HG03103 (cell line): ENCODE data around the gene SLC13A5.
"Not testable (repeated sequence)": the region's sequence is repeated elsewhere in the genome, so short reads cannot be mapped to it uniquely, and the experiment has no call there.

Experiments
- ATAC-seq: cut with Tn5 transposase; IDR thresholded peaks from one replicate; pipeline ENCODE4 v1.9.1; 2021; ENCODE audit warnings: low read depth; ENCODE audit not compliant: unreplicated experiment

Gene SLC13A5

DNA sequence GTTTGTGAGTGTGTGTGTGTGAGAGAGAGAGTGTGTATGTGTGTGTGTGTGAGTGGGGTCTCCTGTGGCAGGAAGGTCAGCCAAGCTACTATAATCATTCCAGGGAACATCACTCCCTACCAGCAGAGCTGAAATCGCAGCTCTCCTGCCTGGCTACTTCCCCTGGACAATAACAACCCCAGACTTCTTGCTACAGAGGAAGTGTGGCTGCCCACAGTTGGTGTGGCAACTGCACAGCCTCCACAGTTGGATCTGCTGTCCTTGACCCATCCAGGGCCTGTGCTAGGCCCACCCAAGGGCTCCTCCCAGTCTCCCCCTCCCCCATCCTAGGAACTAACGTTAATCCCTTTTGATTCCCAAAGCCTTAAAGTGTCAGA lies 1.5 kb downstream of the SLC13A5 start:
- no peak for ATAC-seq

GRCh38 chr17:6711081-6711674 lies 2.0 kb downstream of the SLC13A5 start:
- no peak for ATAC-seq

- ATAC-seq: no peak
These were observed 2.9 kb downstream of the SLC13A5 start for GRCh38 chr17:6710317-6710716.

DNA sequence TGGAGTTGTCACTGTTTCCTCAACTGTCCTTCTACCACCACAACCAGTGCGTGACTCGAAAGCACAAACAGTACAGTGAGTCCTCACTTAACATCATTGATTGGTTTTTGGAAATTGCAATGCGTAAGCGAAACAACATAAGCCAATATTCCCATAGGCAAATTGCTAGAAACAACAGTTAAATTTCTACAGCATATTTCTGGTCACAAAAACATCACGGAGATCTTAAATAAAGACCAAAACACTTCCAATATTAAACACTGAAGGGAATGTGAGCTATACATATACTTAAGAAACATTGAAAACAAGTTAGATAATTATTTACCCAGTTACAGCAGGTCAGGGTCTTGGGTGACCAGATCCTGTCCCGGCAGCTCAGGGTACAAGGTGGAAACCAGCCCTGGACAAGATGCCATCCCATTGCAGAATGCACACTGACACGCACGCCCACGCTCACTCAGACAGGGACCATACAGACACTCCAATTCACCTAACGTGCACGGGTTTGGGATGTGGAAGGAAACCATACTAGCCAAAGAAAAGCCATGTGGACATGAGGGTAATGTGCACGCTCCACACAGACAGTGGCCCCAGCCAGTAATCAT lies 4.7 kb downstream of the SLC13A5 start:
- no peak for ATAC-seq

- ATAC-seq: no peak
These were observed 6.2 kb downstream of the SLC13A5 start for GRCh38 chr17:6706996-6707395.

DNA sequence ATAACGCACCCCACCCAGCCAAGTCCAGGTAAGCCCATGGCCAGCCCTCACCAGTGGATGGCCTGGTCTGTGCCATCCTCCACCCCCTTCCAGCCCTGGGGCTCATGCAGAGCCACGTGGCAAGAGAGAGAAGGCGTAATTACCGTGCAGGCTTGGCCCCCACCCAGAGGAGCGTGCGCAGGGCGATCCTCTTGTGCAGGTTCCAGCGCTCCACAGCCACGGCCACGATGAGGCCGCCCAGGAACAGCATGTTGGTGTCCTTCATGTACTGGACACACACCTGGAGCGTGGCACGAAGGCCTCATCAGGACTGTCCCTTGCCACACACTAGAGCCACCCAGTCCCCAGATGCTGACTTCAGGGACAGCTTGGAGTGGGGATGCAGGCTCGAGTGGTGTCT lies 6.7 kb downstream of the SLC13A5 start:
- ATAC-seq: no peak

DNA sequence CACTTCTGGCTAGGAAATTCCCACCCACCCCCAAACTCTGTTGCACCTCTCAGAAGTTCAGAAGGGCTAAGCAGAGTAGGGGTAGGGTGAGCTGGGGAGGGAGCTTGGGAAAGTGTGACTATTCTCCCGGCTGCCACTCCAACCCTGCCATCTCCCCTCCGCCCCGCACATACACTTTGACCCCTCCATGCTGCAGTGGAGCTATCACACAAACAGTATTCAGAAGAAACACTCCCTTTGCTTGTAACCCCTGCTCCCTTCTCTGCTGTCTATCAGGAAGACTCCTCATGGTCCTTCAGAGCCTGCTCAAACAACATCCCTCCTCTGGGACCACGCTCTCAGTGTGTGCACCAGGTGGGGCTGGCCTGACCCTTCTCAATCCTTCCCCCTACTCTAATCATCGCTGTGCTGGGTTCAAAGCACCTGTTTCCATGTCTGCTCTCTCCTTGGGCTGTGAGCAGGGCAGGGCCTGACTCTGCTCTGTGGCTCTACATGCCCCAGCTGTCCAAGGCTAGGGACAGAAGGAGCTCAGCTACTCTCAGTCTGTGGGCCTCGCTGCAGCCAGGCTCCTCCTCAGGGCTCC lies 8.6 kb downstream of the SLC13A5 start:
- no peak for ATAC-seq

DNA sequence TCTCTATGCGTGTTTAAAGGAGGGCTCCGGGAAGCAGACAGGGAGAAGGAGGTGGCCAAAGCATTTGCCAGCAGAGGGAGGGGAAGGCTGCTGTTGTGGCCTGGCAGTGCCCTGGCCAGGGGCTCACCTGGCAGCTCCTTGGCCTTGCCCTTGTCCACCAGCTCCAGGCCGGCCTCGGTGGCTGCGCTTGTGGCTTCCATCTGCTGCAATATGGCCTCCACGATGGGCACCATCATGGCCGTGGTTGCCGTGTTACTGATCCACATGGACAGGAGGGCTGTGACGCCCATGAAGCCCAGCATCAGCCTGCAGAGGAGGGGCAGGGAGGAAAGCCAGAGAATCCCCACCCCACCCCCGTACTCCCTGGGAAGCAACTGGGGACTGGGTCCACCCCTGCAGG lies 9.4 kb downstream of the SLC13A5 start:
- no peak for ATAC-seq

- ATAC-seq: no peak
These were observed 10.5 kb downstream of the SLC13A5 start for GRCh38 chr17:6702567-6703215.

GRCh38 chr17:6701719-6702118 lies 11.4 kb downstream of the SLC13A5 start:
- no peak for ATAC-seq

- ATAC-seq: no peak
These were observed 12.2 kb downstream of the SLC13A5 start for GRCh38 chr17:6700948-6701307.

DNA sequence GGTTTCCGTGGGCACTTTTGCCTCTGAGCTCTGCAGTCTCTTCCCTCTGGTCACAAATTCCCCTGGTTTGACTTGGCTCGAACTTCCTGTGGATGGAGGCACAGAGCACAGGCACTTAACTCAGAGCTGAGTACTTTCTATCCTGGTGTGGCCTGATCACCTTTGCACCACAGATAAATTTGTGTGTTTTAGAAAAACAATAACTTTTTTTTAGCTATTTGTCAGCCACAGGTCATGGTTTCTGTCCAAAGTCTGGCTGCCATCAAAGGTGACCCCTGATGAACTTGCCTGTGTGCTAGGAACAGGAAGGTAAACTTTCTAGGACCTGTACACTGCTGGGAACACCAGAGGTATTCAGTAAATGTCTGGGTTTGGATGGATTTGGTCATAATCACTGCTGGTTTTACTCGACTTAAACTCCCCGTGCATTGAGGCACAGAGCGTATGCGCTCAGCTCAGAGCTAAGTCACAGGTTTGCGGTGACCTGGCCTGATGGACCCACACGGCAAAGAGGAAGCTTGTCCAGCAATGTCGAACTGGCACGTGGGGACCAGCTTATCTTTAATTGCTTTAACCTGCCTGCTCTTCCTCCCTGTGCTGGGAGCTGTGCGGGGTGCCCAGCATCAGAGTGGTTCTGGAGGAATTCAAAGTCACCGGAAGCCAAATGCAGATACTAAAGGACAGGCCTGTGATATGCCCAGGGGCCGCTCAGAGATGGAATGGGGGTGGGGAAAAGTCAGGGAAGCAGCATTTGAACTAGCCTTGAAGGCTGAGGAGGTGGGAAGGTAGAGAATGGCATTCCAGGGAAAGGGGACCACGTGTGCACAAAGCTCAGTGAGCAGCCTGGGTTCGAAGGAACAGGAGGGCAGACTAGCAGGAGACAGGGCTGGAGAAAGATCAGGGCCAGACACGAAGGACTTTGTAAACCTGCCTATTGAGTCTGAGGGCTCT lies 12.9 kb downstream of the SLC13A5 start:
- no peak for ATAC-seq

DNA sequence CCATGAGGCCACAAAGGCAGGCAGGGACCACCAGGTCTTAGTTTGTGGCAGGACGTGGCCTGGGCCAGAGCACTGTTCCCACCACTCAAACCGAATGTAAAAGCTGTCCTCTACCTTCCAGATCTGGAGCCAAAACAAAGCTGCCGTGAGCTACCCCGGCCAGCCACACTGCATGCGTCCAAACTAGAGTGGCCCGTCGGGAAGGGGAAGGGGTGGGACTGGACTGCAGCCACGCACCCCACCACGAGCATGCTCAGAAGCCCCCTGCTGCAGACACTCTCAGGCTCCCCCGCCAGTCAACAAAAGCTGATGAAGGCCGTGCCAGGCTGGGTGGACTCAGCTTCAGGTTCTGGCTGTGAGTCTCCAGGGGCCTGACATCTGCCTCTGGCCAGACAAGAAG lies 15.2 kb downstream of the SLC13A5 start:
- no peak for ATAC-seq

- no peak for ATAC-seq
These were observed 16.3 kb downstream of the SLC13A5 start for GRCh38 chr17:6696906-6697305.

DNA sequence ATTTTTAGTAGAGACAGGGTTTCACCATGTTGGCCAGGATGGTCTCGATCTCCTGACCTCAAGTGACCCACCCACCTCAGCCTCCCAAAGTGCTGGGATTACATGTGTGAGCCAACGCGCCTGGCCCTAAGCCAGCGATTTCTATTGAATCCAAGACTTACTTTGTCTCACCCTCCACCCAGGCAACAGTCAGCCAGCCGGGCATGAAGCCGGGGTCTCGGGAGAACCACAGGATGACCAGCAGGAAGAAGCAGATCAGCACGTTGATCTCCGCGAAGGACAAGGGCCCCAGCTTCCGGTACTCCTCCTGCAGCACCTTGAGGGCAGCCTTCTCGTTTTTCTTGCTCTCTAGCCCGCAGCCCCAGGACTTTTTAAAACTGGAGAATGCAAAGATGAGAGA lies 17.6 kb downstream of the SLC13A5 start:
- ATAC-seq: no peak

- no peak for ATAC-seq
These were observed 18.1 kb downstream of the SLC13A5 start for GRCh38 chr17:6695051-6695450.

DNA sequence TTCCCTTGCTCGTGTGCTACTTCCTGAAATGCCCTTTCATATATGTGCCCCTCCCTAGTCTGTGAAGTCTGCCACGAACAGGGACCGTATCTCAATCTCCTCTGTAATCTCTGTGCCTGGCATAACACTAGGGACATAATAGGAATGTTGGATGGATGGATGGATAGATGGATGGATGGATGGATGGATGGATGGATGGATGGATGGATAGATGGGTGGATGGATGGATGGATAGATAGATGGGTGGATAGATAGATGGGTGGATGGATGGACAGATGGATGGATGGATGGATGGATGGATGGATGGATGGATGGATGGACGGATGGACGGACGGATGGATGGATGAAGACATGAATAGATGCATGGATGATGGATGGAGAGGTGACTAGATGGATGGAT lies 21.2 kb downstream of the SLC13A5 start:
- not testable (repeated sequence) for ATAC-seq

GRCh38 chr17:6691546-6691945 lies 21.6 kb downstream of the SLC13A5 start:
- ATAC-seq: no peak

GRCh38 chr17:6690641-6691040 lies 22.5 kb downstream of the SLC13A5 start:
- ATAC-seq: no peak

- ATAC-seq: no peak
These were observed 24.2 kb downstream of the SLC13A5 start for GRCh38 chr17:6688944-6689343.

- ATAC-seq: no peak
These were observed 27.1 kb downstream of the SLC13A5 start for GRCh38 chr17:6686026-6686425.
